Measurements from ENCODE around the gene CDKAL1.

Gene CDKAL1

DNA sequence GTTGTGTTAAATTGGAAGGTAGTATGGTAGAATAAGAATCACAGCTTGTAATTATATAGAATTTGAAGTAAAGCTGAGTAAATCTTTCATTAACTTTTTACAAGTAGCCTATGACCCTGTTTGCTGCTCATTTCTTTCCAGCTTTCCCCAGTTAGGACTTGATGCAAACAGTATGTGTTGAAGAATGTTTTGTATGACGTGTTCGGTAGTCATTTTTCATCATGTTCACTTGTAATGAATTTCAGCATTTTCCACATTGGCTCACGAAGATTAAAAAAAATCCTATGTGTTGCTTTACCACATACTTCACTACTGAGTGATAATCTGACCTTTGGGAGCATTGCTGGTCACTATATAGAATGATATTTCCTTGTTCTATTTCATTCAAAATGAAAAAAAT lies 162.4 kb downstream of the CDKAL1 start:
- TF ChIP-seq TAF1 (IDR thresholded peaks at IDR 0.05; ENCODE audit: low read depth, low read length): no peak
- no peak for TF ChIP-seq POLR2AphosphoS5 (IDR thresholded peaks at IDR 0.05; ENCODE audit: low read depth, low read length)
- no peak for TF ChIP-seq SPI1 (IDR thresholded peaks at IDR 0.05; ENCODE audit: low read depth, low read length)
- TF ChIP-seq POLR2A (IDR thresholded peaks at IDR 0.05; ENCODE audit: low read depth, low read length): no peak
- TF ChIP-seq PAX5 (IDR thresholded peaks at IDR 0.05; ENCODE audit: insufficient read depth, low read length, severe bottlenecking): no peak
- no peak for TF ChIP-seq POU2F2 (IDR thresholded peaks at IDR 0.05; ENCODE audit: low read depth, low read length)
- DNase-seq (ENCODE audit: insufficient read length, low spot score) (no peak), FAIRE-seq (peak; percentile 76)

- TF ChIP-seq POU2F2 (IDR thresholded peaks at IDR 0.05; ENCODE audit: low read depth, low read length): no peak
- TF ChIP-seq TAF1 (IDR thresholded peaks at IDR 0.05; ENCODE audit: low read depth, low read length): no peak
- no peak for TF ChIP-seq SPI1 (IDR thresholded peaks at IDR 0.05; ENCODE audit: low read depth, low read length)
- no peak for TF ChIP-seq POLR2AphosphoS5 (IDR thresholded peaks at IDR 0.05; ENCODE audit: low read depth, low read length)
- no peak for TF ChIP-seq POLR2A (IDR thresholded peaks at IDR 0.05; ENCODE audit: low read depth, low read length)
- TF ChIP-seq PAX5 (IDR thresholded peaks at IDR 0.05; ENCODE audit: insufficient read depth, low read length, severe bottlenecking): no peak
- FAIRE-seq: no peak
- no peak for DNase-seq (ENCODE audit: insufficient read length, low spot score)
These were observed 164.4 kb downstream of the CDKAL1 start for GRCh38 chr6:20698675-20699074.

DNA sequence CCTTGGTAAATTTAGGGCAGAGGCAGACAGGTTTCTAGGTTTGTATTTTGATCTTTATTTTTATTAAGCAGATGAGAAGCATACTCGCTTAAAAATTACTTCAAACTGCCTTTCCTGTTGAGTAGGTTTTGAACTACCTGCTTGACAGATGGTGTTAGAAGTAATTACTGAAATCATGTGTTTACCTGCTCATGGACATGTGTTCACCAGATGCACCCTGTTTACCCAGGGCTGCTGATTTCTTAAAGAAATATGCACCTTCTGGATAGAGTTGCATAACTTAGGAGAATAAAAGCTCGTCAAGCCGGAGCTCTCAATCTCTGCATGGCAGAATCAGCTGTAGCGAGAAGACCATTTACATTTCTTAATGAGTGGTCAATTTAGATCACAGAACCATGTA lies 165.1 kb downstream of the CDKAL1 start:
- TF ChIP-seq SPI1 (IDR thresholded peaks at IDR 0.05; ENCODE audit: low read depth, low read length) (no peak), TAF1 (IDR thresholded peaks at IDR 0.05; ENCODE audit: low read depth, low read length) (no peak), POU2F2 (IDR thresholded peaks at IDR 0.05; ENCODE audit: low read depth, low read length) (no peak), PAX5 (IDR thresholded peaks at IDR 0.05; ENCODE audit: insufficient read depth, low read length, severe bottlenecking) (no peak), POLR2A (IDR thresholded peaks at IDR 0.05; ENCODE audit: low read depth, low read length) (no peak), POLR2AphosphoS5 (IDR thresholded peaks at IDR 0.05; ENCODE audit: low read depth, low read length) (no peak)
- no peak for DNase-seq (ENCODE audit: insufficient read length, low spot score)
- FAIRE-seq: no peak

DNA sequence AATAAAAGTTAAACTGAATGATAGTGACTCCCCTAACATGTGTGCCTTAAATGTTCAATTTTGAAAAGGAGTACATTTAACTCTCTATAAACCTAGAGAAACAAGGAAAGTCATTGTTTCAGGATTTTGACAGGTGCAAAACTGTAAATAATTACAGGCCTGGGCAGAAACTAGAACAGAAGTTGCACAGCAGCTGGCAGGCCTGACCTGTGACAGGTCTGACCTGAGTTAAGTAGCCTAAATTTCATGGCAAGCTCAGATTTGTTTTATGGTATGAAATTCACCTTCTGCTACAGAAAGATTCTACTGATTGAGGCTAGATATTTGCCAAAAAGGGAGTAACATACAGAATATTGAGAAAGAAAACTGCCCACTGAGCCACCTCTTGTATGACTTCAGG lies 166.1 kb downstream of the CDKAL1 start:
- no peak for FAIRE-seq
- no peak for DNase-seq (ENCODE audit: insufficient read length, low spot score)
- TF ChIP-seq POLR2A (IDR thresholded peaks at IDR 0.05; ENCODE audit: low read depth, low read length): no peak
- TF ChIP-seq TAF1 (IDR thresholded peaks at IDR 0.05; ENCODE audit: low read depth, low read length): no peak
- TF ChIP-seq PAX5 (IDR thresholded peaks at IDR 0.05; ENCODE audit: insufficient read depth, low read length, severe bottlenecking): no peak
- no peak for TF ChIP-seq SPI1 (IDR thresholded peaks at IDR 0.05; ENCODE audit: low read depth, low read length)
- no peak for TF ChIP-seq POU2F2 (IDR thresholded peaks at IDR 0.05; ENCODE audit: low read depth, low read length)

GRCh38 chr6:20702366-20702765 lies 168.1 kb downstream of the CDKAL1 start:
- TF ChIP-seq PAX5 (IDR thresholded peaks at IDR 0.05; ENCODE audit: insufficient read depth, low read length, severe bottlenecking): no peak
- no peak for TF ChIP-seq POLR2A (IDR thresholded peaks at IDR 0.05; ENCODE audit: low read depth, low read length)
- TF ChIP-seq SPI1 (IDR thresholded peaks at IDR 0.05; ENCODE audit: low read depth, low read length): no peak
- no peak for TF ChIP-seq POU2F2 (IDR thresholded peaks at IDR 0.05; ENCODE audit: low read depth, low read length)
- no peak for TF ChIP-seq TAF1 (IDR thresholded peaks at IDR 0.05; ENCODE audit: low read depth, low read length)
- no peak for TF ChIP-seq POLR2AphosphoS5 (IDR thresholded peaks at IDR 0.05; ENCODE audit: low read depth, low read length)
- peak; percentile 20 for FAIRE-seq
- no peak for DNase-seq (ENCODE audit: insufficient read length, low spot score)

GRCh38 chr6:20703049-20703448 lies 168.8 kb downstream of the CDKAL1 start:
- no peak for TF ChIP-seq POLR2AphosphoS5 (IDR thresholded peaks at IDR 0.05; ENCODE audit: low read depth, low read length)

DNA sequence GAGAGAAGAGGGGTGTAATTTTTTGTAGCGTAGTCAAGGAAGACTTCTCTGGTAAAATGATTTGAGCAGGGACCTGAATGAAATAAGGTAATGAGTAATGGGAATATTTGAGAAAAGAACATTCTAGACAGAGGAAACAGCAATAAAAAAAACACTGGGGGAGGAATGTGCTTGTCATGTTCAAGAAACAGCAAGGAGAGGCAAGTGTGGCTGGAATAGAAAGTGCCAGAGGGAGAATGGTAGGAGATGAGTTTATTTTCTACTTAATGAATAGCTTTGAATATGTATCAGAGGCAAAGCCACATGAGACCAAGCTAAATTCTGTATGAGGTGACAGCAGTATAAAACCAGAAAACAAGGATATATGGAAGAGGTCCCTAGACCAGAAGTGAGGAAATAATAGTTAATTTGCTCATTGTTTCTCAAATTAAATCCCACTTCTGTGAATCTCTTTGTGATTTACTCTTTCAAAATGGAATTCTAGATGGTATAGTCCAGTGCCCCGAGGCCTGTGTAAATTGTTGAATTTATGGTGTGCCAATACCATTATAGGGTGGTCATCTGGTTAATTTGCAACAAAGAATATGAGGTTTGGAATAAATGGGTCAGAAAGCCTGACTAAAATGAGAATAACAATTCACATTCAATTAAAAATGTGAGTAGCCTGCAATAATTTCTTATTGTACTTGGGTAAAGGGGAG lies 170.2 kb downstream of the CDKAL1 start:
- no peak for TF ChIP-seq POLR2AphosphoS5 (IDR thresholded peaks at IDR 0.05; ENCODE audit: low read depth, low read length)
- TF ChIP-seq PAX5 (IDR thresholded peaks at IDR 0.05; ENCODE audit: insufficient read depth, low read length, severe bottlenecking): no peak
- TF ChIP-seq SPI1 (IDR thresholded peaks at IDR 0.05; ENCODE audit: low read depth, low read length): no peak
- no peak for TF ChIP-seq POLR2A (IDR thresholded peaks at IDR 0.05; ENCODE audit: low read depth, low read length)
- no peak for TF ChIP-seq POU2F2 (IDR thresholded peaks at IDR 0.05; ENCODE audit: low read depth, low read length)
- TF ChIP-seq TAF1 (IDR thresholded peaks at IDR 0.05; ENCODE audit: low read depth, low read length): no peak
- DNase-seq (ENCODE audit: insufficient read length, low spot score) (no peak), FAIRE-seq (no peak)

More at GRCh38 chr6:20703049-20703448, 168.8 kb downstream of the CDKAL1 start:
- DNase-seq (ENCODE audit: insufficient read length, low spot score) (no peak), FAIRE-seq (no peak)

GRCh38 chr6:20705741-20706140 lies 171.5 kb downstream of the CDKAL1 start:
- no peak for TF ChIP-seq SPI1 (IDR thresholded peaks at IDR 0.05; ENCODE audit: low read depth, low read length)
- TF ChIP-seq PAX5 (IDR thresholded peaks at IDR 0.05; ENCODE audit: insufficient read depth, low read length, severe bottlenecking): no peak
- no peak for TF ChIP-seq POLR2AphosphoS5 (IDR thresholded peaks at IDR 0.05; ENCODE audit: low read depth, low read length)
- no peak for TF ChIP-seq POU2F2 (IDR thresholded peaks at IDR 0.05; ENCODE audit: low read depth, low read length)
- no peak for TF ChIP-seq TAF1 (IDR thresholded peaks at IDR 0.05; ENCODE audit: low read depth, low read length)
- FAIRE-seq (peak; percentile 23), DNase-seq (ENCODE audit: insufficient read length, low spot score) (no peak)

DNA sequence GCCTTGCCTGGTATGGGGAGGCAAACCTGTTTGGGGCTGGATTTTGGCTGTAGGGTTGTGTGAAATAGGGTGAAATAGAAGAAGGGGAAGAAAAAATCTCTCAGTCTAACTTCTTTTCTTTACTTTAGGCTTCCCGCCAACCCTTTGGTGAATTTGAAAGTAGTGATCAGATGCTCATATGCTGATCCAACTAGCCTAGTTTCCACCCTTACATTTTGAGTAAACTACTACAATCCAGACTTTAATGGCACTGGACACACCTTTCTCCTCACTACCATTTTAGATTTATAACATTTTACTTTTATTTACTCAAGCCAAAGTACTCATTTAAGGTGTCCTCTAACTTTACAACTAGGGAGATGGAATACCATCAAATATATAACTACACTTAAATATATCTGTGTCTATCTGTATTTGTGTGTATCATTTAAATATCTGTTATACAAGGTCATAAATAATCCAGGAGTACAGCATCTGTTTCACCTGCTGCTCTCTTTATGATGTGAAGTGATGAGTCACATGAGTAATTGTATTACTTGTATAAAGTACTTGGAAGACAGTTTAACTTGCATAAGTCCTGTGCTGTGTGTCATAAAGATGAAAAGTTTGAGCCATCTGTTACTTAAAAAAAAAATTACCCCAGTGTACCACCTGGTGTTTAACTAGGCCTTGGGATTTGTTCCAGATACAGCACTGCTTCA lies 172.1 kb downstream of the CDKAL1 start:
- DNase-seq (ENCODE audit: insufficient read length, low spot score): no peak
- no peak for TF ChIP-seq PAX5 (IDR thresholded peaks at IDR 0.05; ENCODE audit: insufficient read depth, low read length, severe bottlenecking)
- TF ChIP-seq SPI1 (IDR thresholded peaks at IDR 0.05; ENCODE audit: low read depth, low read length): no peak
- no peak for TF ChIP-seq TAF1 (IDR thresholded peaks at IDR 0.05; ENCODE audit: low read depth, low read length)
- TF ChIP-seq POLR2AphosphoS5 (IDR thresholded peaks at IDR 0.05; ENCODE audit: low read depth, low read length): no peak
- no peak for TF ChIP-seq POLR2A (IDR thresholded peaks at IDR 0.05; ENCODE audit: low read depth, low read length)
- TF ChIP-seq POU2F2 (IDR thresholded peaks at IDR 0.05; ENCODE audit: low read depth, low read length): no peak
- no peak for FAIRE-seq
